HEK293 (cell line): ENCODE measurements around the gene ELAVL4.

Source experiments
- ZBTB21 ChIP-seq: fragments of 450-650 bp; formaldehyde crosslinking; IDR thresholded peaks from 2 replicates; pipeline ENCODE4 v1.5.1; 2017; ENCODE audit warnings: missing biosample characterization, missing genetic modification characterization
- ZFP37 ChIP-seq: fragments of 450-650 bp; formaldehyde crosslinking; IDR thresholded peaks from 2 replicates; pipeline ENCODE4 v1.5.1; 2016; ENCODE audit warnings: missing biosample characterization, missing genetic modification characterization
- ZFP41 ChIP-seq: fragments of 450-650 bp; formaldehyde crosslinking; IDR thresholded peaks from 2 replicates; pipeline ENCODE4 v1.5.1; 2016; ENCODE audit warnings: missing biosample characterization, missing genetic modification characterization, borderline replicate concordance
- ZNF2 ChIP-seq: fragments of 450-650 bp; formaldehyde crosslinking; IDR thresholded peaks from 2 replicates; pipeline ENCODE4 v1.5.1; 2016; ENCODE audit warnings: missing biosample characterization, missing genetic modification characterization
- ZNF292 ChIP-seq: fragments of 450-650 bp; formaldehyde crosslinking; IDR thresholded peaks from 2 replicates; pipeline ENCODE4 v1.5.1; 2016; ENCODE audit warnings: low read depth, missing biosample characterization, missing genetic modification characterization, borderline replicate concordance
- ZNF510 ChIP-seq: fragments of 450-650 bp; formaldehyde crosslinking; IDR thresholded peaks from 2 replicates; pipeline ENCODE4 v1.5.1; 2018; ENCODE audit warnings: mild to moderate bottlenecking, missing genetic modification characterization, missing biosample characterization; ENCODE audit not compliant: insufficient replicate concordance
- ZNF548 ChIP-seq: fragments of 450-650 bp; formaldehyde crosslinking; IDR thresholded peaks from 2 replicates; pipeline ENCODE4 v1.5.1; 2016; ENCODE audit warnings: missing biosample characterization, missing genetic modification characterization
- ZNF629 ChIP-seq: fragments of 450-650 bp; formaldehyde crosslinking; IDR thresholded peaks from 2 replicates; pipeline ENCODE4 v1.5.1; 2017; ENCODE audit warnings: missing biosample characterization, missing genetic modification characterization
- ZNF670 ChIP-seq: fragments of 450-650 bp; formaldehyde crosslinking; IDR thresholded peaks from 2 replicates; pipeline ENCODE4 v1.5.1; 2016; ENCODE audit warnings: missing biosample characterization, missing genetic modification characterization, low read depth
- TF ChIP-seq, protein P1 (sequence below): fragments of 450-650 bp; formaldehyde crosslinking; IDR thresholded peaks from 2 replicates; pipeline ENCODE4 v1.5.0; 2017; ENCODE audit warnings: missing biosample characterization, missing genetic modification characterization, borderline replicate concordance
- TF ChIP-seq, protein P2 (sequence below): fragments of 450-650 bp; formaldehyde crosslinking; IDR thresholded peaks from 2 replicates; pipeline ENCODE4 v1.5.1; 2016; ENCODE audit warnings: missing biosample characterization, missing genetic modification characterization
- TF ChIP-seq, protein P3 (sequence below): fragments of 450-650 bp; formaldehyde crosslinking; IDR thresholded peaks from 2 replicates; pipeline ENCODE4 v1.5.1; 2016; ENCODE audit warnings: missing biosample characterization, missing genetic modification characterization, borderline replicate concordance
- TF ChIP-seq, protein P4 (sequence below): fragments of 450-650 bp; formaldehyde crosslinking; IDR thresholded peaks from 2 replicates; pipeline ENCODE4 v1.5.1; 2016; ENCODE audit warnings: missing biosample characterization, missing genetic modification characterization, borderline replicate concordance
- TF ChIP-seq, protein P5 (sequence below): fragments of 450-650 bp; formaldehyde crosslinking; IDR thresholded peaks from 2 replicates; pipeline ENCODE4 v1.5.1; 2016; ENCODE audit warnings: missing biosample characterization, missing genetic modification characterization, low read depth
- TF ChIP-seq, protein P6 (sequence below): fragments of 450-650 bp; formaldehyde crosslinking; IDR thresholded peaks from 2 replicates; pipeline ENCODE4 v1.5.1; 2016; ENCODE audit warnings: missing biosample characterization, missing genetic modification characterization

Gene ELAVL4

DNA sequence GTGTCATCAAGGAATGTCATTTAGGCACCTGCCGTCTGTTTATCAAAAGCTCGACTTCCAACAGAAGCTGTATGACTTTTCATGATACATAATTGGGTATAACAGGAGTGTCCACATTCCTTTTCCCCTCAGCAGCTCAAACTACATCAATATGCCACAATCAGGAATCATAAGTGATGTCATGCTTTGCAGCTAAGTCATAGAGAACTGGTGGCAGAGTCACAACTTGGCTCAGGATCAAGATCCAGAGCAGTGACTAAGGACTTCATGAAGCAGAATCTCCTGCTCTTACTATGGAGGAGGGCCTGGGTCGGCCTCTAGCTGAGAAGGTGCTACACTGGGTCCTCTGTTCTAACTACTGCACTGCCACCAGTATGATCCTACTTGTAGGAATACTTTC, 48.4 kb upstream of the ELAVL4 start (continued):
- TF ChIP-seq, protein P1, sequence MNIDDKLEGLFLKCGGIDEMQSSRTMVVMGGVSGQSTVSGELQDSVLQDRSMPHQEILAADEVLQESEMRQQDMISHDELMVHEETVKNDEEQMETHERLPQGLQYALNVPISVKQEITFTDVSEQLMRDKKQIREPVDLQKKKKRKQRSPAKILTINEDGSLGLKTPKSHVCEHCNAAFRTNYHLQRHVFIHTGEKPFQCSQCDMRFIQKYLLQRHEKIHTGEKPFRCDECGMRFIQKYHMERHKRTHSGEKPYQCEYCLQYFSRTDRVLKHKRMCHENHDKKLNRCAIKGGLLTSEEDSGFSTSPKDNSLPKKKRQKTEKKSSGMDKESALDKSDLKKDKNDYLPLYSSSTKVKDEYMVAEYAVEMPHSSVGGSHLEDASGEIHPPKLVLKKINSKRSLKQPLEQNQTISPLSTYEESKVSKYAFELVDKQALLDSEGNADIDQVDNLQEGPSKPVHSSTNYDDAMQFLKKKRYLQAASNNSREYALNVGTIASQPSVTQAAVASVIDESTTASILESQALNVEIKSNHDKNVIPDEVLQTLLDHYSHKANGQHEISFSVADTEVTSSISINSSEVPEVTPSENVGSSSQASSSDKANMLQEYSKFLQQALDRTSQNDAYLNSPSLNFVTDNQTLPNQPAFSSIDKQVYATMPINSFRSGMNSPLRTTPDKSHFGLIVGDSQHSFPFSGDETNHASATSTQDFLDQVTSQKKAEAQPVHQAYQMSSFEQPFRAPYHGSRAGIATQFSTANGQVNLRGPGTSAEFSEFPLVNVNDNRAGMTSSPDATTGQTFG (tag by site-specific recombination) = no peak
- TF ChIP-seq ZFP41 (no peak), ZBTB21 (peak; percentile 89), ZFP37 (tag by site-specific recombination) (no peak), ZNF548 (tag by site-specific recombination) (no peak), ZNF2 (tag by site-specific recombination) (no peak), ZNF292 (tag by site-specific recombination) (no peak), ZNF670 (tag by site-specific recombination) (no peak), ZNF629 (tag by site-specific recombination) (peak; percentile 77), ZNF510 (no peak)
- TF ChIP-seq, protein P2, sequence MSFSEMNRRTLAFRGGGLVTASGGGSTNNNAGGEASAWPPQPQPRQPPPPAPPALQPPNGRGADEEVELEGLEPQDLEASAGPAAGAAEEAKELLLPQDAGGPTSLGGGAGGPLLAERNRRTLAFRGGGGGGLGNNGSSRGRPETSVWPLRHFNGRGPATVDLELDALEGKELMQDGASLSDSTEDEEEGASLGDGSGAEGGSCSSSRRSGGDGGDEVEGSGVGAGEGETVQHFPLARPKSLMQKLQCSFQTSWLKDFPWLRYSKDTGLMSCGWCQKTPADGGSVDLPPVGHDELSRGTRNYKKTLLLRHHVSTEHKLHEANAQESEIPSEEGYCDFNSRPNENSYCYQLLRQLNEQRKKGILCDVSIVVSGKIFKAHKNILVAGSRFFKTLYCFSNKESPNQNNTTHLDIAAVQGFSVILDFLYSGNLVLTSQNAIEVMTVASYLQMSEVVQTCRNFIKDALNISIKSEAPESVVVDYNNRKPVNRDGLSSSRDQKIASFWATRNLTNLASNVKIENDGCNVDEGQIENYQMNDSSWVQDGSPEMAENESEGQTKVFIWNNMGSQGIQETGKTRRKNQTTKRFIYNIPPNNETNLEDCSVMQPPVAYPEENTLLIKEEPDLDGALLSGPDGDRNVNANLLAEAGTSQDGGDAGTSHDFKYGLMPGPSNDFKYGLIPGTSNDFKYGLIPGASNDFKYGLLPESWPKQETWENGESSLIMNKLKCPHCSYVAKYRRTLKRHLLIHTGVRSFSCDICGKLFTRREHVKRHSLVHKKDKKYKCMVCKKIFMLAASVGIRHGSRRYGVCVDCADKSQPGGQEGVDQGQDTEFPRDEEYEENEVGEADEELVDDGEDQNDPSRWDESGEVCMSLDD (tag by site-specific recombination) = no peak
- TF ChIP-seq, protein P3, sequence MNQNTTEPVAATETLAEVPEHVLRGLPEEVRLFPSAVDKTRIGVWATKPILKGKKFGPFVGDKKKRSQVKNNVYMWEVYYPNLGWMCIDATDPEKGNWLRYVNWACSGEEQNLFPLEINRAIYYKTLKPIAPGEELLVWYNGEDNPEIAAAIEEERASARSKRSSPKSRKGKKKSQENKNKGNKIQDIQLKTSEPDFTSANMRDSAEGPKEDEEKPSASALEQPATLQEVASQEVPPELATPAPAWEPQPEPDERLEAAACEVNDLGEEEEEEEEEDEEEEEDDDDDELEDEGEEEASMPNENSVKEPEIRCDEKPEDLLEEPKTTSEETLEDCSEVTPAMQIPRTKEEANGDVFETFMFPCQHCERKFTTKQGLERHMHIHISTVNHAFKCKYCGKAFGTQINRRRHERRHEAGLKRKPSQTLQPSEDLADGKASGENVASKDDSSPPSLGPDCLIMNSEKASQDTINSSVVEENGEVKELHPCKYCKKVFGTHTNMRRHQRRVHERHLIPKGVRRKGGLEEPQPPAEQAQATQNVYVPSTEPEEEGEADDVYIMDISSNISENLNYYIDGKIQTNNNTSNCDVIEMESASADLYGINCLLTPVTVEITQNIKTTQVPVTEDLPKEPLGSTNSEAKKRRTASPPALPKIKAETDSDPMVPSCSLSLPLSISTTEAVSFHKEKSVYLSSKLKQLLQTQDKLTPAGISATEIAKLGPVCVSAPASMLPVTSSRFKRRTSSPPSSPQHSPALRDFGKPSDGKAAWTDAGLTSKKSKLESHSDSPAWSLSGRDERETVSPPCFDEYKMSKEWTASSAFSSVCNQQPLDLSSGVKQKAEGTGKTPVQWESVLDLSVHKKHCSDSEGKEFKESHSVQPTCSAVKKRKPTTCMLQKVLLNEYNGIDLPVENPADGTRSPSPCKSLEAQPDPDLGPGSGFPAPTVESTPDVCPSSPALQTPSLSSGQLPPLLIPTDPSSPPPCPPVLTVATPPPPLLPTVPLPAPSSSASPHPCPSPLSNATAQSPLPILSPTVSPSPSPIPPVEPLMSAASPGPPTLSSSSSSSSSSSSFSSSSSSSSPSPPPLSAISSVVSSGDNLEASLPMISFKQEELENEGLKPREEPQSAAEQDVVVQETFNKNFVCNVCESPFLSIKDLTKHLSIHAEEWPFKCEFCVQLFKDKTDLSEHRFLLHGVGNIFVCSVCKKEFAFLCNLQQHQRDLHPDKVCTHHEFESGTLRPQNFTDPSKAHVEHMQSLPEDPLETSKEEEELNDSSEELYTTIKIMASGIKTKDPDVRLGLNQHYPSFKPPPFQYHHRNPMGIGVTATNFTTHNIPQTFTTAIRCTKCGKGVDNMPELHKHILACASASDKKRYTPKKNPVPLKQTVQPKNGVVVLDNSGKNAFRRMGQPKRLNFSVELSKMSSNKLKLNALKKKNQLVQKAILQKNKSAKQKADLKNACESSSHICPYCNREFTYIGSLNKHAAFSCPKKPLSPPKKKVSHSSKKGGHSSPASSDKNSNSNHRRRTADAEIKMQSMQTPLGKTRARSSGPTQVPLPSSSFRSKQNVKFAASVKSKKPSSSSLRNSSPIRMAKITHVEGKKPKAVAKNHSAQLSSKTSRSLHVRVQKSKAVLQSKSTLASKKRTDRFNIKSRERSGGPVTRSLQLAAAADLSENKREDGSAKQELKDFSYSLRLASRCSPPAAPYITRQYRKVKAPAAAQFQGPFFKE (tag by site-specific recombination) = no peak
- TF ChIP-seq, protein P4, sequence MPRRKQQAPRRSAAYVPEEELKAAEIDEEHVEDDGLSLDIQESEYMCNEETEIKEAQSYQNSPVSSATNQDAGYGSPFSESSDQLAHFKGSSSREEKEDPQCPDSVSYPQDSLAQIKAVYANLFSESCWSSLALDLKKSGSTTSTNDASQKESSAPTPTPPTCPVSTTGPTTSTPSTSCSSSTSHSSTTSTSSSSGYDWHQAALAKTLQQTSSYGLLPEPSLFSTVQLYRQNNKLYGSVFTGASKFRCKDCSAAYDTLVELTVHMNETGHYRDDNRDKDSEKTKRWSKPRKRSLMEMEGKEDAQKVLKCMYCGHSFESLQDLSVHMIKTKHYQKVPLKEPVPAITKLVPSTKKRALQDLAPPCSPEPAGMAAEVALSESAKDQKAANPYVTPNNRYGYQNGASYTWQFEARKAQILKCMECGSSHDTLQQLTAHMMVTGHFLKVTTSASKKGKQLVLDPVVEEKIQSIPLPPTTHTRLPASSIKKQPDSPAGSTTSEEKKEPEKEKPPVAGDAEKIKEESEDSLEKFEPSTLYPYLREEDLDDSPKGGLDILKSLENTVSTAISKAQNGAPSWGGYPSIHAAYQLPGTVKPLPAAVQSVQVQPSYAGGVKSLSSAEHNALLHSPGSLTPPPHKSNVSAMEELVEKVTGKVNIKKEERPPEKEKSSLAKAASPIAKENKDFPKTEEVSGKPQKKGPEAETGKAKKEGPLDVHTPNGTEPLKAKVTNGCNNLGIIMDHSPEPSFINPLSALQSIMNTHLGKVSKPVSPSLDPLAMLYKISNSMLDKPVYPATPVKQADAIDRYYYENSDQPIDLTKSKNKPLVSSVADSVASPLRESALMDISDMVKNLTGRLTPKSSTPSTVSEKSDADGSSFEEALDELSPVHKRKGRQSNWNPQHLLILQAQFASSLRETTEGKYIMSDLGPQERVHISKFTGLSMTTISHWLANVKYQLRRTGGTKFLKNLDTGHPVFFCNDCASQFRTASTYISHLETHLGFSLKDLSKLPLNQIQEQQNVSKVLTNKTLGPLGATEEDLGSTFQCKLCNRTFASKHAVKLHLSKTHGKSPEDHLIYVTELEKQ = no peak
- TF ChIP-seq, protein P5, sequence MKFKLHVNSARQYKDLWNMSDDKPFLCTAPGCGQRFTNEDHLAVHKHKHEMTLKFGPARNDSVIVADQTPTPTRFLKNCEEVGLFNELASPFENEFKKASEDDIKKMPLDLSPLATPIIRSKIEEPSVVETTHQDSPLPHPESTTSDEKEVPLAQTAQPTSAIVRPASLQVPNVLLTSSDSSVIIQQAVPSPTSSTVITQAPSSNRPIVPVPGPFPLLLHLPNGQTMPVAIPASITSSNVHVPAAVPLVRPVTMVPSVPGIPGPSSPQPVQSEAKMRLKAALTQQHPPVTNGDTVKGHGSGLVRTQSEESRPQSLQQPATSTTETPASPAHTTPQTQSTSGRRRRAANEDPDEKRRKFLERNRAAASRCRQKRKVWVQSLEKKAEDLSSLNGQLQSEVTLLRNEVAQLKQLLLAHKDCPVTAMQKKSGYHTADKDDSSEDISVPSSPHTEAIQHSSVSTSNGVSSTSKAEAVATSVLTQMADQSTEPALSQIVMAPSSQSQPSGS (tag by site-specific recombination) = peak; percentile 36; the same call in 1 of the 2 replicates
- TF ChIP-seq, protein P6, sequence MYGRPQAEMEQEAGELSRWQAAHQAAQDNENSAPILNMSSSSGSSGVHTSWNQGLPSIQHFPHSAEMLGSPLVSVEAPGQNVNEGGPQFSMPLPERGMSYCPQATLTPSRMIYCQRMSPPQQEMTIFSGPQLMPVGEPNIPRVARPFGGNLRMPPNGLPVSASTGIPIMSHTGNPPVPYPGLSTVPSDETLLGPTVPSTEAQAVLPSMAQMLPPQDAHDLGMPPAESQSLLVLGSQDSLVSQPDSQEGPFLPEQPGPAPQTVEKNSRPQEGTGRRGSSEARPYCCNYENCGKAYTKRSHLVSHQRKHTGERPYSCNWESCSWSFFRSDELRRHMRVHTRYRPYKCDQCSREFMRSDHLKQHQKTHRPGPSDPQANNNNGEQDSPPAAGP (tag by site-specific recombination) = no peak
- TF ChIP-seq, all 188 proteins: peak for 3
